Measurements from ENCODE around the gene OR13F1.
"Not testable (repeated sequence)": the region's sequence is repeated elsewhere in the genome, so short reads cannot be mapped to it uniquely, and the experiment has no call there.

OR13F1 gene

GRCh38 chr9:104503963-104504362, at the start of gene OR13F1:
OR13F1 (plus strand) TSS chr9:104504263; CDS start chr9:104504263, 0 bp downstream.
- DNase-seq: no peak

- DNase-seq: no peak
Measured at GRCh38 chr9:104456831-104457230, 47.2 kb upstream of the OR13F1 start.

GRCh38 chr9:104463864-104464263, 40.2 kb upstream of the OR13F1 start:
- no peak for DNase-seq

- DNase-seq: no peak
Measured at GRCh38 chr9:104468261-104468660, 35.8 kb upstream of the OR13F1 start.

- no peak for DNase-seq
Measured at GRCh38 chr9:104482921-104483570, 21.0 kb upstream of the OR13F1 start.

GRCh38 chr9:104485014-104485413, 19.0 kb upstream of the OR13F1 start:
- DNase-seq: no peak

- DNase-seq: no peak
Measured at GRCh38 chr9:104494808-104495207, 9.3 kb upstream of the OR13F1 start.

- DNase-seq: no peak
Measured at GRCh38 chr9:104503440-104503839, 623 bp upstream of the OR13F1 start.

GRCh38 chr9:104506565-104506964, 2.5 kb downstream of the OR13F1 start:
- DNase-seq: no peak

- DNase-seq: no peak
Measured at GRCh38 chr9:104514901-104515300, 10.8 kb downstream of the OR13F1 start.

- not testable (repeated sequence) for DNase-seq
Measured at GRCh38 chr9:104520241-104520640, 16.2 kb downstream of the OR13F1 start.

- no peak for DNase-seq
Measured at GRCh38 chr9:104527109-104527508, 23.0 kb downstream of the OR13F1 start, which contains the start of gene OR13C4. OR13C4 (minus strand) TSS chr9:104527209; CDS start chr9:104527209, 0 bp downstream.

- DNase-seq: no peak
Measured at GRCh38 chr9:104536756-104537155, 32.7 kb downstream of the OR13F1 start, which contains the start of gene OR13C3. OR13C3 (minus strand) TSS chr9:104536856; CDS start chr9:104536723, 133 bp downstream.

- DNase-seq: no peak
Measured at GRCh38 chr9:104539275-104539674, 35.2 kb downstream of the OR13F1 start.

- no peak for DNase-seq
Measured at GRCh38 chr9:104544644-104545043, 40.6 kb downstream of the OR13F1 start.

GRCh38 chr9:104553261-104553660, 49.2 kb downstream of the OR13F1 start:
- DNase-seq: no peak
